IMR-90 (cell line): ENCODE results near the gene CA6. TPM values are rescaled to one million over a fixed set of nuclear protein-coding genes. Genes with fewer than 3 reads are reported as not detected.

Experiments used
- ATAC-seq: fragments of 200-7000 bp; cut with Tn5 transposase; 2 replicates; pipeline ENCODE4 v1.9.1; 2020; ENCODE audit warnings: low read depth, mild to moderate bottlenecking, moderate library complexity
- BruUV-seq: library from RNA; stranded (reverse); fragments of 400-500 nt; replicated peaks from 2 replicates; lab custom pipeline; 2021; lab: Mats Ljungman, UMichigan
- CTCF ChIA-PET: fragments of 300-600 bp; formaldehyde crosslinking; extraction: SDS; loops from one replicate; lab custom pipeline; 2021; ENCODE audit warnings: antibody characterized with exemption; lab: Yijun Ruan, JAX
- POLR2A ChIA-PET: fragments of 300-600 bp; sonication (Branson Sonifier 250); formaldehyde crosslinking; loops from one replicate; lab custom pipeline; 2022; ENCODE audit warnings: antibody characterized with exemption; ENCODE audit not compliant: unreplicated experiment; lab: Charles Lee
- DNase-seq: peaks from one replicate; pipeline ENCODE4 v3.0.0; 2013
- H2AFZ ChIP-seq: replicated peaks from 2 replicates; pipeline ENCODE3; 2013; ENCODE audit warnings: low read length, mild to moderate bottlenecking; ENCODE audit not compliant: poor library complexity
- H2AK5ac ChIP-seq: 2 replicates; pipeline ENCODE4 v1.6.1; 2013; ENCODE audit warnings: low read depth, low read length, inconsistent platforms
- H2AK9ac ChIP-seq: replicated peaks from 2 replicates; pipeline ENCODE3; 2013; ENCODE audit warnings: mild to moderate bottlenecking, low read depth, low read length, moderate library complexity; ENCODE audit not compliant: poor library complexity
- H2BK120ac ChIP-seq: 2 replicates; pipeline ENCODE4 v1.6.1; 2013; ENCODE audit warnings: low read depth, low read length, inconsistent platforms
- H2BK15ac ChIP-seq: 3 replicates; pipeline ENCODE4 v1.6.1; 2013; ENCODE audit warnings: low read depth, low read length, inconsistent platforms
- H2BK20ac ChIP-seq: 2 replicates; pipeline ENCODE4 v1.6.1; 2013; ENCODE audit warnings: low read depth, mild to moderate bottlenecking, inconsistent platforms, low read length, moderate library complexity
- H2BK5ac ChIP-seq: 2 replicates; pipeline ENCODE4 v1.6.1; 2013; ENCODE audit warnings: mild to moderate bottlenecking, low read depth, low read length, inconsistent platforms; ENCODE audit not compliant: poor library complexity, severe bottlenecking
- H3K14ac ChIP-seq: replicated peaks from 2 replicates; pipeline ENCODE4 v1.6.1; 2013; ENCODE audit warnings: low read depth, low read length, inconsistent platforms
- H3K18ac ChIP-seq: 2 replicates; pipeline ENCODE4 v1.6.1; 2013; ENCODE audit warnings: low read depth, low read length, control low read depth
- H3K23ac ChIP-seq: 2 replicates; pipeline ENCODE4 v1.6.1; 2013; ENCODE audit warnings: low read depth, low read length, inconsistent platforms
- H3K27ac ChIP-seq: 2 replicates; pipeline ENCODE4 v1.5.1; 2013; ENCODE audit warnings: mild to moderate bottlenecking, control low read depth, low read length; ENCODE audit not compliant: insufficient read depth
- H3K27me3 ChIP-seq: 2 replicates; pipeline ENCODE4 v1.6.1; 2013; ENCODE audit warnings: low read length; ENCODE audit not compliant: control insufficient read depth, insufficient read depth
- H3K36me3 ChIP-seq: 2 replicates; pipeline ENCODE4 v1.6.1; 2013; ENCODE audit warnings: low read length, mixed read lengths; ENCODE audit not compliant: control insufficient read depth, insufficient read depth
- H3K4ac ChIP-seq: 2 replicates; pipeline ENCODE4 v1.6.1; 2013; ENCODE audit warnings: low read depth, low read length, inconsistent platforms
- H3K4me1 ChIP-seq: 2 replicates; pipeline ENCODE4 v1.6.1; 2013; ENCODE audit warnings: low read length, mixed read lengths; ENCODE audit not compliant: control insufficient read depth, insufficient read depth
- H3K4me2 ChIP-seq: 2 replicates; pipeline ENCODE4 v1.6.1; 2013; ENCODE audit warnings: low read depth, mild to moderate bottlenecking, control low read depth, low read length, moderate library complexity
- H3K4me3 ChIP-seq: 2 replicates; pipeline ENCODE4 v1.5.1; 2013; ENCODE audit warnings: low read depth, mild to moderate bottlenecking, control low read depth, low read length, moderate library complexity; ENCODE audit not compliant: insufficient read depth
- H3K56ac ChIP-seq: 2 replicates; pipeline ENCODE4 v1.6.1; 2013; ENCODE audit warnings: low read length, inconsistent platforms; ENCODE audit not compliant: insufficient read depth; ENCODE audit errors: extremely low read depth
- H3K79me1 ChIP-seq, 2 experiments: 2 replicates each; pipeline ENCODE4 v1.6.1; 2013; ENCODE audit warnings: low read length in 2 of 2, inconsistent platforms in 1 of 2, low read depth in 1 of 2
- H3K9ac ChIP-seq: 2 replicates; pipeline ENCODE4 v1.6.1; 2013; ENCODE audit warnings: low read depth, low read length, control low read depth
- H3K9me1 ChIP-seq: 2 replicates; pipeline ENCODE4 v1.6.1; 2013; ENCODE audit warnings: low read length, inconsistent platforms; ENCODE audit not compliant: insufficient read depth
- H3K9me3 ChIP-seq: 2 replicates; pipeline ENCODE4 v1.6.1; 2013; ENCODE audit warnings: low read length; ENCODE audit not compliant: control insufficient read depth, insufficient read depth
- H4K20me1 ChIP-seq: 2 replicates; pipeline ENCODE4 v1.6.1; 2013; ENCODE audit warnings: low read length, inconsistent platforms; ENCODE audit not compliant: insufficient read depth
- H4K5ac ChIP-seq: 2 replicates; pipeline ENCODE4 v1.6.1; 2013; ENCODE audit warnings: mild to moderate bottlenecking, low read depth, low read length, control low read depth
- H4K8ac ChIP-seq, 2 experiments: 2 replicates each; pipeline ENCODE4 v1.6.1; 2013; ENCODE audit warnings: low read depth in 2 of 2, low read length in 2 of 2, control low read depth in 1 of 2, inconsistent platforms in 1 of 2
- H4K91ac ChIP-seq: 2 replicates; pipeline ENCODE4 v1.6.1; 2013; ENCODE audit warnings: low read depth, low read length, inconsistent platforms; ENCODE audit not compliant: insufficient read depth
- BHLHE40 ChIP-seq: fragments of 150-350 bp; IDR thresholded peaks from 2 replicates; pipeline ENCODE4 v1.6.1; 2016; ENCODE audit warnings: mild to moderate bottlenecking, low read depth, low read length
- CEBPB ChIP-seq: IDR thresholded peaks from 2 replicates; pipeline ENCODE4 v1.6.1; 2012; ENCODE audit warnings: low read depth, low read length, improper control_type of control experiment
- CHD1 ChIP-seq: IDR thresholded peaks from 2 replicates; pipeline ENCODE4 v1.6.1; 2012; ENCODE audit warnings: low read depth, low read length, improper control_type of control experiment
- FOS ChIP-seq: fragments of 150-350 bp; IDR thresholded peaks from 2 replicates; pipeline ENCODE4 v1.6.1; 2016; ENCODE audit warnings: low read depth, low read length
- MAFK ChIP-seq: IDR thresholded peaks from 2 replicates; pipeline ENCODE4 v1.6.1; 2012; ENCODE audit warnings: low read depth, low read length, improper control_type of control experiment
- MXI1 ChIP-seq: IDR thresholded peaks from 2 replicates; pipeline ENCODE4 v1.6.1; 2012; ENCODE audit warnings: low read depth, mild to moderate bottlenecking, low read length, moderate library complexity, borderline replicate concordance
- NFE2L2 ChIP-seq: fragments of 150-350 bp; IDR thresholded peaks from 2 replicates; pipeline ENCODE4 v1.6.1; 2016; ENCODE audit warnings: low read depth, mild to moderate bottlenecking, low read length
- POLR2A ChIP-seq: IDR thresholded peaks from 2 replicates; pipeline ENCODE4 v1.6.1; 2012; ENCODE audit warnings: mild to moderate bottlenecking, low read depth, low read length
- RAD21 ChIP-seq: IDR thresholded peaks from 2 replicates; pipeline ENCODE4 v1.6.1; 2012; ENCODE audit warnings: low read length, improper control_type of control experiment
- RCOR1 ChIP-seq: IDR thresholded peaks from 2 replicates; pipeline ENCODE4 v1.6.1; 2012; ENCODE audit warnings: mild to moderate bottlenecking, low read length, improper control_type of control experiment; ENCODE audit not compliant: insufficient replicate concordance
- RFX5 ChIP-seq: IDR thresholded peaks from 2 replicates; pipeline ENCODE4 v1.8.0; 2012; ENCODE audit warnings: low read depth, mild to moderate bottlenecking, low read length, moderate library complexity
- SMC3 ChIP-seq: fragments of 150-350 bp; IDR thresholded peaks from 2 replicates; pipeline ENCODE4 v1.6.1; 2016; ENCODE audit warnings: low read depth, mild to moderate bottlenecking, antibody characterized with exemption, low read length, moderate library complexity
- USF2 ChIP-seq: fragments of 150-350 bp; IDR thresholded peaks from 2 replicates; pipeline ENCODE4 v1.6.1; 2017; ENCODE audit warnings: mild to moderate bottlenecking, antibody characterized with exemption, low read length, low read depth
- WGBS, 2 experiments: methylation state at CpG; one replicate each; pipeline versions ENCODE4 v1.1.5 to v1.1.7; 2013; ENCODE audit warnings: missing lambda C conversion rate in 2 of 2; ENCODE audit not compliant: insufficient read length in 1 of 2; ENCODE audit errors: extremely low coverage in 2 of 2; 5-methylcytosine and 5-hydroxymethylcytosine counted together
- dilution Hi-C: fragments of 300-500 bp; cut with HindIII; formaldehyde crosslinking; loops from one replicate; pipeline ENCODE4 v1.14.3; 2018; ENCODE audit warnings: low sequenced_read_pairs; ENCODE audit not compliant: unreplicated experiment
- in situ Hi-C: fragments of 300-500 bp; cut with MboI; formaldehyde crosslinking; loops from 3 replicates; pipeline ENCODE4 v1.14.3; 2019; ENCODE audit warnings: low sequenced_read_pairs, inconsistent platforms, mixed read lengths
- intact Hi-C: fragments of 100-400 bp; cut with micrococcal nuclease; formaldehyde crosslinking; loops from 2 replicates; pipeline ENCODE4 v1.10.0; 2022
- polyA plus RNA-seq, 3 experiments: library from polyadenylated mRNA; depleted of rRNA; stranded (reverse); fragments of >200 nt; gene quantifications; 2 replicates each; pipeline ENCODE4 v1.2.3, GENCODE V29; 2012; ENCODE audit warnings: low replicate concordance in 1 of 3
- total RNA-seq: library from RNA; depleted of rRNA; stranded (reverse); fragments of >200 nt; gene quantifications from 2 replicates; pipeline ENCODE4 v1.2.3, GENCODE V29; 2012

The CA6 gene
- total and polyA plus RNA-seq, 2 of the 4 experiments (the other 2 are of a cell fraction) = not detected

DNA sequence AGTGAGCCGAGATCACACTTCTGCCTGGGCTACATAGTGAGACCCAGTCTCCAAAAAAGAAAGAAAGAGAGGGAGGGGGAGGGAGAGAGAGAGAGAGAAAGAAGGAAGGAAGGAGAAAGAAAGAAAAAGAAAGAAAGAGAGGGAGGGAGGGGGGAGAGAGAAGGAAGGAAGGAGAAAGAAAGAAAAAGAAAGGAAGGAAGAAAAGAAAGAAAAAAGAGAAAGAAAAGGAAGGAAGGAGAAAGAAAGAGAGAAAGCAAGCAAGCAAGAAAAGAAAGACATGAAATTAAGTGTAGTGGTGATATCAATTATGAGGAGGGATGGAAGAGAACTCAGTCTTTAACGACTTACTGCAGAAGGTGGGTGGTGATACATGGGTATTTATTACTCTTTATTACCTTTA, 38.5 kb downstream of the CA6 start:
- H3K79me1 ChIP-seq = no peaks in the 10 kb centered on the region
- H2AK9ac ChIP-seq = no peak overlapping the region
- intact Hi-C loops (no loop called here), in situ Hi-C loops (no loop called here), dilution Hi-C loops (no loop called here)
- ATAC-seq = no peak
- no peak overlapping the region for H2AFZ ChIP-seq
- H2BK5ac ChIP-seq = no peak overlapping the region
- no peaks in the 10 kb centered on the region; the same call in none of the 2 replicates for H3K4me1 ChIP-seq
- H3K4me3 ChIP-seq = no peak overlapping the region
- no peak overlapping the region for H3K14ac ChIP-seq
- H3K4me2 ChIP-seq = no peak overlapping the region
- no peak overlapping the region for H4K91ac ChIP-seq
- H3K9me3 ChIP-seq = peaks cover 4% of the 10 kb centered on the region
- H4K20me1 ChIP-seq = no peaks in the 10 kb centered on the region
- H3K9ac ChIP-seq = no peak overlapping the region
- H3K4ac ChIP-seq = no peak overlapping the region
- H2BK20ac ChIP-seq = no peak overlapping the region
- no peak overlapping the region for H3K18ac ChIP-seq
- no peak overlapping the region for H4K5ac ChIP-seq
- 88% methylated on average over 1 of the region's 2 CpGs; no CpG with 5 or more reads in 1 of the 2 experiments for WGBS, 2 experiments
- H2BK120ac ChIP-seq = no peak overlapping the region
- POLR2A ChIA-PET = no interaction called here
- H3K27me3 ChIP-seq = peaks cover 1% of the 10 kb centered on the region; the same call in 1 of the 2 replicates
- no peak for DNase-seq
- H3K27ac ChIP-seq = no peak overlapping the region
- H2AK5ac ChIP-seq = no peak overlapping the region
- CTCF ChIA-PET = no interaction called here
- no peak overlapping the region for H4K8ac ChIP-seq
- H3K56ac ChIP-seq = no peak overlapping the region
- TF ChIP-seq RCOR1 (no peak), SMC3 (no peak), MAFK (no peak), NFE2L2 (no peak), RFX5 (no peak), CHD1 (no peak), CEBPB (no peak), MXI1 (no peak), USF2 (no peak), FOS (no peak), POLR2A (no peak), RAD21 (no peak), BHLHE40 (no peak)
- H2BK15ac ChIP-seq = no peak overlapping the region
- no TSS peak for BruUV-seq
- H3K9me1 ChIP-seq = 0 out of 2 replicates have a peak, but pooled peaks cover 5% of the 10 kb centered on the region
- H3K36me3 ChIP-seq = no peaks in the 10 kb centered on the region
- H3K23ac ChIP-seq = no peak overlapping the region
